SK-N-MC (cell line): ENCODE measurements around the gene DDHD1.
A peak's percentile ranks its signal among the peaks of the same experiment; 100 is the strongest.

ENCODE experiments used
- EZH2 ChIP-seq: fragments of 200-600 bp; sonication (generic); IDR thresholded peaks from one replicate; pipeline ENCODE4 v1.6.1; 2017; ENCODE audit warnings: antibody characterized with exemption
- FOXP2 ChIP-seq: optimal IDR thresholded peaks from 2 replicates; pipeline ENCODE3; 2011; ENCODE audit warnings: mild to moderate bottlenecking, moderate library complexity; ENCODE audit not compliant: insufficient read depth; ENCODE audit errors: extremely low read length, control extremely low read depth
- POLR2AphosphoS5 ChIP-seq: IDR thresholded peaks from 2 replicates; pipeline ENCODE4 v1.6.1; 2012; ENCODE audit warnings: mild to moderate bottlenecking, low read depth, low read length, borderline replicate concordance

DNA sequence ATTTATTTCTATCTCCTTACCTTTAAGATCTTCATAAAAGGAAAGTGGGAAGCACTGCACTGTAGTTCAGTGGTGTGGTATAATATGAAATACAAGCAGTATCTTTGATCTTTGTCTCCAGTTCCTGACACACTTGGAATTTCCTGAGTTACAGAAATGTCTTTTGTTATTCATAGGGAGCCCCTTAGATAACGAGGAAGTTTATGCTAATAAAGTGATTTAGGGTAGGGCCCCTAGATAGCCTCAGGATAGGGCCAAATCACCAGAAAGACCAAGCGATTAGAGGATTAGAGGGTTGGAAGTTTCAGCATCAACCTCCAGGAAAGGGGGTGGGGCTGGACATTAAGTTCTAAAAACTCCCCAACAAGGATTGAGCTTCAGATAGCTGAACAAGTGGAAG, 29.9 kb upstream of the DDHD1 start:
- no peak for TF ChIP-seq EZH2
- TF ChIP-seq POLR2AphosphoS5 = peak; percentile 24; the same call in 1 of the 2 replicates
- no peak for TF ChIP-seq FOXP2
